ENCODE data around the gene OR6S1.

The OR6S1 gene

GRCh38 chr14:20618271-20618749, 23.2 kb downstream of the OR6S1 start:
- ChIA-PET CTCF (no interaction called here), POLR2A (no interaction called here)
- DNase-seq (ENCODE audit: extremely low spot score) = no peak
- TF ChIP-seq FOXA1 (IDR thresholded peaks at IDR 0.05) = no peak
- no peak for TF ChIP-seq NFRKB (IDR thresholded peaks at IDR 0.05)
- TF ChIP-seq BHLHE40 (IDR thresholded peaks at IDR 0.05; ENCODE audit: borderline replicate concordance) = no peak
- TF ChIP-seq PKNOX1 (IDR thresholded peaks at IDR 0.05) = no peak
- TF ChIP-seq SP1 (IDR thresholded peaks at IDR 0.05) = no peak
- TF ChIP-seq ARNT (IDR thresholded peaks at IDR 0.05) = no peak
- no peak for TF ChIP-seq ELF4 (IDR thresholded peaks at IDR 0.05)
- TF ChIP-seq TARDBP (IDR thresholded peaks at IDR 0.05) = no peak
- no peak for TF ChIP-seq SUZ12 (IDR thresholded peaks at IDR 0.05)
- TF ChIP-seq HDGF (IDR thresholded peaks at IDR 0.05; ENCODE audit: borderline replicate concordance) = no peak
- TF ChIP-seq LEF1 (IDR thresholded peaks at IDR 0.05; ENCODE audit: borderline replicate concordance) = no peak
- TF ChIP-seq ZNF384 (IDR thresholded peaks at IDR 0.05) = no peak
- TF ChIP-seq CTBP1 (IDR thresholded peaks at IDR 0.05; ENCODE audit: borderline replicate concordance) = no peak

GRCh38 chr14:20617138-20618003, 24.1 kb downstream of the OR6S1 start:
- no peak for DNase-seq (ENCODE audit: extremely low spot score)
- TF ChIP-seq PKNOX1 (IDR thresholded peaks at IDR 0.05) (no peak), LEF1 (IDR thresholded peaks at IDR 0.05; ENCODE audit: borderline replicate concordance) (no peak), ARNT (IDR thresholded peaks at IDR 0.05) (no peak), FOXK2 (IDR thresholded peaks at IDR 0.05) (no peak), NFRKB (IDR thresholded peaks at IDR 0.05) (no peak)
- ChIA-PET POLR2A (interaction anchor here (5.3 kb wide), 1 partner anchor 65 kb away, joined by 71 read pairs; the partner anchor contains the start of gene RNASE4), CTCF (no interaction called here)

GRCh38 chr14:20615996-20616395, 25.5 kb downstream of the OR6S1 start:
- ChIA-PET CTCF (interaction anchor here (0.7 kb wide), 1 partner anchor 53 kb away, joined by 3 read pairs; no protein-coding TSS in a partner anchor), POLR2A (interaction anchor here (4.0 to 5.3 kb wide), 2 partner anchors 15 to 66 kb away, joined by 20 to 71 read pairs; partner anchors contain the start of gene RNASE4)
- no peak for DNase-seq (ENCODE audit: extremely low spot score)
- TF ChIP-seq HDGF (IDR thresholded peaks at IDR 0.05; ENCODE audit: borderline replicate concordance) = no peak
- no peak for TF ChIP-seq LEF1 (IDR thresholded peaks at IDR 0.05; ENCODE audit: borderline replicate concordance)
- TF ChIP-seq FOXA1 (IDR thresholded peaks at IDR 0.05) = no peak
- TF ChIP-seq TARDBP (IDR thresholded peaks at IDR 0.05) = no peak
- no peak for TF ChIP-seq BHLHE40 (IDR thresholded peaks at IDR 0.05; ENCODE audit: borderline replicate concordance)
- no peak for TF ChIP-seq PKNOX1 (IDR thresholded peaks at IDR 0.05)
- no peak for TF ChIP-seq NFRKB (IDR thresholded peaks at IDR 0.05)
- no peak for TF ChIP-seq ARNT (IDR thresholded peaks at IDR 0.05)
- no peak for TF ChIP-seq ELF4 (IDR thresholded peaks at IDR 0.05)
- TF ChIP-seq CTBP1 (IDR thresholded peaks at IDR 0.05; ENCODE audit: borderline replicate concordance) = no peak
- TF ChIP-seq SUZ12 (IDR thresholded peaks at IDR 0.05) = no peak
- no peak for TF ChIP-seq SP1 (IDR thresholded peaks at IDR 0.05)
- no peak for TF ChIP-seq ZNF384 (IDR thresholded peaks at IDR 0.05)

GRCh38 chr14:20614038-20614840, 27.3 kb downstream of the OR6S1 start:
- POLR2A ChIA-PET = interaction anchor here (0.9 to 5.3 kb wide), 10 partner anchors 9 to 282 kb away, joined by 3 to 71 read pairs (median 6); partner anchors contain the start of genes PIP4P1 and RNASE4
- peak; percentile 21 for DNase-seq (ENCODE audit: extremely low spot score)
- TF ChIP-seq TARDBP (IDR thresholded peaks at IDR 0.05) (no peak), HDGF (IDR thresholded peaks at IDR 0.05; ENCODE audit: borderline replicate concordance) (no peak), PKNOX1 (IDR thresholded peaks at IDR 0.05) (no peak; the same call in 1 of the 2 replicates), L3MBTL2 (conservative IDR thresholded peaks at IDR 0.05) (0 out of 2 replicates have a peak, but pooled peaks have one; percentile 17)
- CTCF ChIA-PET = interaction anchor here (0.6 to 2.3 kb wide), 9 partner anchors 17 to 778 kb away, joined by 3 to 15 read pairs (median 4); partner anchors contain the start of gene RNASE4

All from HEK293T (cell line).